SK-N-SH (cell line): ENCODE results near the gene SNRNP35. TPM values are rescaled to one million over a fixed set of nuclear protein-coding genes. Genes with fewer than 3 reads are reported as not detected.

Source experiments
- CTCF ChIA-PET: fragments of 300-600, 350-600 bp; formaldehyde crosslinking; extraction: SDS; loops from one replicate; lab custom pipeline; 2021; lab: Yijun Ruan, JAX
- POLR2A ChIA-PET: fragments of 350-600 bp; sonication (Branson Sonifier 250); formaldehyde crosslinking; extraction: SDS; loops from one replicate; lab custom pipeline; 2020; ENCODE audit warnings: antibody characterized with exemption, inconsistent platforms; lab: Yijun Ruan, JAX
- DNase-seq: peaks from one replicate; pipeline ENCODE4 v3.0.0; 2012
- H2AFZ ChIP-seq: fragments of 200-600 bp; sonication (generic); 2 replicates; pipeline ENCODE4 v1.8.1; 2016; ENCODE audit warnings: antibody characterized with exemption, mild to moderate bottlenecking, low read depth
- H3F3A ChIP-seq: fragments of 200-600 bp; sonication (generic); replicated peaks from 2 replicates; pipeline ENCODE3; 2016; ENCODE audit warnings: antibody characterized with exemption, mild to moderate bottlenecking; ENCODE audit not compliant: insufficient read depth
- H3K27ac ChIP-seq, 2 experiments: fragments of 200-500 bp in 1 of 2; fragments of 200-600 bp in 1 of 2; sonication (Bioruptor generic) in 1 of 2; sonication (generic), shearing (Covaris generic) in 1 of 2; 2 replicates each; pipeline versions ENCODE4 v1.5.1 to v1.6.1; 2014 to 2016; ENCODE audit warnings: low read depth in 2 of 2, inconsistent platforms in 1 of 2, low read length in 1 of 2, mild to moderate bottlenecking in 1 of 2, mixed read lengths in 1 of 2
- H3K27me3 ChIP-seq: fragments of 200-600 bp; sonication (generic), shearing (Covaris generic); 2 replicates; pipeline ENCODE4 v1.6.1; 2016; ENCODE audit warnings: mixed run types; ENCODE audit not compliant: insufficient read depth
- H3K36me3 ChIP-seq, 2 experiments: fragments of 200-500 bp in 1 of 2; fragments of 200-600 bp in 1 of 2; sonication (Bioruptor generic) in 1 of 2; sonication (generic) in 1 of 2; replicated peaks in 1 of 2; 2 replicates each; pipeline versions ENCODE3 to v1.5.1; 2014 to 2016; ENCODE audit warnings: low read length in 1 of 2, mild to moderate bottlenecking in 1 of 2; ENCODE audit not compliant: insufficient read depth in 2 of 2, control insufficient read depth in 1 of 2
- H3K4me1 ChIP-seq, 2 experiments: fragments of 200-500 bp in 1 of 2; fragments of 200-600 bp in 1 of 2; sonication (Bioruptor generic) in 1 of 2; sonication (generic), shearing (Covaris generic) in 1 of 2; 2 replicates each; pipeline versions ENCODE4 v1.5.1 to v1.6.1; 2014 to 2016; ENCODE audit warnings: low read depth in 1 of 2, low read length in 1 of 2, mixed run types in 1 of 2; ENCODE audit not compliant: insufficient read depth in 2 of 2, control insufficient read depth in 1 of 2
- H3K4me2 ChIP-seq: fragments of 200-600 bp; sonication (generic), shearing (Covaris generic); 2 replicates; pipeline ENCODE4 v1.6.1; 2017; ENCODE audit warnings: mixed run types
- H3K4me3 ChIP-seq, 2 experiments: fragments of 200-500 bp in 1 of 2; fragments of 200-600 bp in 1 of 2; sonication (Bioruptor generic) in 1 of 2; sonication (generic), shearing (Covaris generic) in 1 of 2; 2 replicates each; pipeline versions ENCODE4 v1.5.1 to v1.8.1; 2014 to 2016; ENCODE audit warnings: low read depth in 2 of 2, inconsistent platforms in 1 of 2, low read length in 1 of 2, mild to moderate bottlenecking in 1 of 2, mixed read lengths in 1 of 2, moderate library complexity in 1 of 2
- H3K79me2 ChIP-seq: fragments of 200-600 bp; sonication (generic); 2 replicates; pipeline ENCODE4 v1.8.1; 2017; ENCODE audit warnings: mild to moderate bottlenecking; ENCODE audit not compliant: insufficient read depth
- H3K9ac ChIP-seq: fragments of 200-600 bp; sonication (generic); 2 replicates; pipeline ENCODE4 v1.6.1; 2017; ENCODE audit warnings: mixed run types
- H3K9me2 ChIP-seq: fragments of 200-600 bp; sonication (generic); 2 replicates; pipeline ENCODE4 v1.6.1; 2017; ENCODE audit warnings: mixed run types
- H3K9me3 ChIP-seq: fragments of 200-600 bp; sonication (generic); 2 replicates; pipeline ENCODE4 v1.6.1; 2017; ENCODE audit warnings: mixed run types, mild to moderate bottlenecking, moderate library complexity
- H4K20me1 ChIP-seq: fragments of 200-600 bp; sonication (generic); 2 replicates; pipeline ENCODE4 v1.6.1; 2017; ENCODE audit warnings: mild to moderate bottlenecking, mixed run types; ENCODE audit not compliant: insufficient read depth
- CTCF ChIP-seq: fragments of 200-600 bp; sonication (generic); IDR thresholded peaks from 2 replicates; pipeline ENCODE4 v1.6.1; 2017; ENCODE audit warnings: antibody characterized with exemption, mild to moderate bottlenecking, moderate library complexity
- FOSL2 ChIP-seq: IDR thresholded peaks from 2 replicates; pipeline ENCODE4 v1.4.0; 2012; ENCODE audit warnings: low read depth, mild to moderate bottlenecking, moderate library complexity, borderline replicate concordance
- FOXJ3 ChIP-seq: sonication (generic); formaldehyde crosslinking; IDR thresholded peaks from 2 replicates; pipeline ENCODE4 v1.5.1; 2020; ENCODE audit warnings: mild to moderate bottlenecking, missing genetic modification reagents
- MAX ChIP-seq: IDR thresholded peaks from 2 replicates; pipeline ENCODE4 v1.4.0; 2012; ENCODE audit warnings: low read depth
- PBX3 ChIP-seq: IDR thresholded peaks from 2 replicates; pipeline ENCODE4; 2012
- POLR2AphosphoS5 ChIP-seq: IDR thresholded peaks from 2 replicates; pipeline ENCODE4 v1.6.1; 2012; ENCODE audit warnings: low read depth, low read length
- RAD21 ChIP-seq: IDR thresholded peaks from 2 replicates; pipeline ENCODE4 v1.6.1; 2012; ENCODE audit warnings: mild to moderate bottlenecking, low read length
- RFX5 ChIP-seq: IDR thresholded peaks from 2 replicates; pipeline ENCODE4 v1.6.1; 2012; ENCODE audit warnings: mild to moderate bottlenecking, improper control_type of control experiment, low read length
- RXRA ChIP-seq: IDR thresholded peaks from 2 replicates; pipeline ENCODE4 v1.4.0; 2012; ENCODE audit warnings: low read depth, mild to moderate bottlenecking, borderline replicate concordance
- SIN3A ChIP-seq: IDR thresholded peaks from 2 replicates; pipeline ENCODE4 v1.6.1; 2012; ENCODE audit warnings: low read depth, mild to moderate bottlenecking, low read length, moderate library complexity, borderline replicate concordance
- TAF1 ChIP-seq: IDR thresholded peaks from 2 replicates; pipeline ENCODE4 v1.6.1; 2012; ENCODE audit warnings: low read depth, mild to moderate bottlenecking, low read length, moderate library complexity, borderline replicate concordance
- YY1 ChIP-seq: IDR thresholded peaks from 2 replicates; pipeline ENCODE4 v1.4.0; 2012; ENCODE audit warnings: low read depth, mild to moderate bottlenecking
- WGBS: methylation state at CpG from one replicate; pipeline ENCODE4 v1.1.6; 2017; ENCODE audit warnings: low lambda C conversion rate; 5-methylcytosine and 5-hydroxymethylcytosine counted together
- polyA plus RNA-seq, 3 experiments: library from polyadenylated mRNA; depleted of rRNA; stranded (reverse); fragments of >200 nt; gene quantifications; 2 replicates each; pipeline ENCODE4 v1.2.3, GENCODE V29; 2012

SNRNP35 gene
- polyA plus RNA-seq, 1 of the 3 experiments (the other 2 are of a cell fraction), result 13.1 TPM

- TF ChIP-seq CTCF (no peak), POLR2AphosphoS5 (no peak), FOSL2 (no peak), PBX3 (no peak), FOXJ3 (CRISPR knock-in tag) (no peak), TAF1 (no peak), RFX5 (no peak)
These were observed 36.3 kb downstream of the SNRNP35 start (continued) for GRCh38 chr12:123494124-123494851.

- POLR2A ChIA-PET, result interaction anchor here (1.1 kb wide), 1 partner anchor 11 kb away, joined by 3 read pairs; no protein-coding TSS in a partner anchor
- H2AFZ ChIP-seq, result no peak overlapping the region
- TF ChIP-seq FOXJ3 (CRISPR knock-in tag) (no peak), MAX (no peak), SIN3A (no peak), RXRA (no peak), RAD21 (no peak), PBX3 (no peak), POLR2AphosphoS5 (no peak), YY1 (no peak)
- TF ChIP-seq, all 33 proteins: peak for 0
- no peaks in the 10 kb centered on the region for H3F3A ChIP-seq
- no peak for DNase-seq
- no peaks in the 10 kb centered on the region for H3K4me1 ChIP-seq
- peaks cover 6 to 17% of the 10 kb centered on the region in 2 experiments for H3K36me3 ChIP-seq
- 0 out of 2 replicates have a peak, but pooled peaks cover 4% of the 10 kb centered on the region for H3K79me2 ChIP-seq
- no peaks in the 10 kb centered on the region for H3K27me3 ChIP-seq
- no peak overlapping the region for H3K27ac ChIP-seq
- H3K9me3 ChIP-seq, result no peaks in the 10 kb centered on the region
- no peak overlapping the region for H3K4me2 ChIP-seq
- no peak overlapping the region for H3K4me3 ChIP-seq
- H3K9ac ChIP-seq, result no peak overlapping the region
- WGBS, result 100% methylated on average over 7 of the region's 7 CpGs
- no peaks in the 10 kb centered on the region for H4K20me1 ChIP-seq
- no peaks in the 10 kb centered on the region for H3K9me2 ChIP-seq
- CTCF ChIA-PET, result interaction anchor here (1.7 kb wide), 1 partner anchor 10 kb away, joined by 5 read pairs; no protein-coding TSS in a partner anchor
These were observed 39.1 kb downstream of the SNRNP35 start for GRCh38 chr12:123497065-123497464.
